ENCODE results near the gene LSR.

The LSR gene

GRCh38 chr19:35267353-35267817 is 18.6 kb downstream of the LSR start:
- DNase-seq (ENCODE audit: extremely low read depth, low read depth), result no peak

GRCh38 chr19:35267818-35268535 is 19.2 kb downstream of the LSR start:
- DNase-seq (ENCODE audit: extremely low read depth, low read depth), result peak; percentile 32
- no peak for TF ChIP-seq CTCF (IDR thresholded peaks at IDR 0.05; ENCODE audit: low read depth, low read length)

More at GRCh38 chr19:35267353-35267817, 18.6 kb downstream of the LSR start:
- TF ChIP-seq CTCF (IDR thresholded peaks at IDR 0.05; ENCODE audit: low read depth, low read length), result no peak

- no peak for TF ChIP-seq CTCF (IDR thresholded peaks at IDR 0.05; ENCODE audit: low read depth, low read length)
- DNase-seq (ENCODE audit: extremely low read depth, low read depth), result peak; percentile 27
Measured at GRCh38 chr19:35268536-35269437, 20.0 kb downstream of the LSR start, which contains the start of gene USF2. TSS of gene USF2 (plus strand) at chr19:35268962. CDS start at chr19:35269102, 140 bp downstream.

- peak; percentile 24 for DNase-seq (ENCODE audit: extremely low read depth, low read depth)
- TF ChIP-seq CTCF (IDR thresholded peaks at IDR 0.05; ENCODE audit: low read depth, low read length), result peak; percentile 52
Measured at GRCh38 chr19:35269438-35270117, 20.8 kb downstream of the LSR start.

- TF ChIP-seq CTCF (IDR thresholded peaks at IDR 0.05; ENCODE audit: low read depth, low read length), result no peak
- no peak for DNase-seq (ENCODE audit: extremely low read depth, low read depth)
Measured at GRCh38 chr19:35270381-35270811, 21.6 kb downstream of the LSR start.

- no peak for DNase-seq (ENCODE audit: extremely low read depth, low read depth)
- TF ChIP-seq CTCF (IDR thresholded peaks at IDR 0.05; ENCODE audit: low read depth, low read length), result no peak
Measured at GRCh38 chr19:35271546-35271945, 22.7 kb downstream of the LSR start.

All from AG09319 (cell line).